SK-N-SH (cell line): ENCODE data around the gene ANKH. TPM values are rescaled to one million over a fixed set of nuclear protein-coding genes. Genes with fewer than 3 reads are reported as not detected.

Experiments
- CTCF ChIA-PET: fragments of 300-600, 350-600 bp; formaldehyde crosslinking; extraction: SDS; loops from one replicate; lab custom pipeline; 2021; lab: Yijun Ruan, JAX
- POLR2A ChIA-PET: fragments of 350-600 bp; sonication (Branson Sonifier 250); formaldehyde crosslinking; extraction: SDS; loops from one replicate; lab custom pipeline; 2020; ENCODE audit warnings: antibody characterized with exemption, inconsistent platforms; lab: Yijun Ruan, JAX
- DNase-seq: peaks from one replicate; pipeline ENCODE4 v3.0.0; 2012
- H2AFZ ChIP-seq: fragments of 200-600 bp; sonication (generic); 2 replicates; pipeline ENCODE4 v1.8.1; 2016; ENCODE audit warnings: antibody characterized with exemption, mild to moderate bottlenecking, low read depth
- H3F3A ChIP-seq: fragments of 200-600 bp; sonication (generic); replicated peaks from 2 replicates; pipeline ENCODE3; 2016; ENCODE audit warnings: antibody characterized with exemption, mild to moderate bottlenecking; ENCODE audit not compliant: insufficient read depth
- H3K27ac ChIP-seq, 2 experiments: fragments of 200-500 bp in 1 of 2; fragments of 200-600 bp in 1 of 2; sonication (Bioruptor generic) in 1 of 2; sonication (generic), shearing (Covaris generic) in 1 of 2; 2 replicates each; pipeline versions ENCODE4 v1.5.1 to v1.6.1; 2014 to 2016; ENCODE audit warnings: low read depth in 2 of 2, inconsistent platforms in 1 of 2, low read length in 1 of 2, mild to moderate bottlenecking in 1 of 2, mixed read lengths in 1 of 2
- H3K27me3 ChIP-seq: fragments of 200-600 bp; sonication (generic), shearing (Covaris generic); 2 replicates; pipeline ENCODE4 v1.6.1; 2016; ENCODE audit warnings: mixed run types; ENCODE audit not compliant: insufficient read depth
- H3K36me3 ChIP-seq, 2 experiments: fragments of 200-500 bp in 1 of 2; fragments of 200-600 bp in 1 of 2; sonication (Bioruptor generic) in 1 of 2; sonication (generic) in 1 of 2; replicated peaks in 1 of 2; 2 replicates each; pipeline versions ENCODE3 to v1.5.1; 2014 to 2016; ENCODE audit warnings: low read length in 1 of 2, mild to moderate bottlenecking in 1 of 2; ENCODE audit not compliant: insufficient read depth in 2 of 2, control insufficient read depth in 1 of 2
- H3K4me1 ChIP-seq, 2 experiments: fragments of 200-500 bp in 1 of 2; fragments of 200-600 bp in 1 of 2; sonication (Bioruptor generic) in 1 of 2; sonication (generic), shearing (Covaris generic) in 1 of 2; 2 replicates each; pipeline versions ENCODE4 v1.5.1 to v1.6.1; 2014 to 2016; ENCODE audit warnings: low read depth in 1 of 2, low read length in 1 of 2, mixed run types in 1 of 2; ENCODE audit not compliant: insufficient read depth in 2 of 2, control insufficient read depth in 1 of 2
- H3K4me2 ChIP-seq: fragments of 200-600 bp; sonication (generic), shearing (Covaris generic); 2 replicates; pipeline ENCODE4 v1.6.1; 2017; ENCODE audit warnings: mixed run types
- H3K4me3 ChIP-seq, 2 experiments: fragments of 200-500 bp in 1 of 2; fragments of 200-600 bp in 1 of 2; sonication (Bioruptor generic) in 1 of 2; sonication (generic), shearing (Covaris generic) in 1 of 2; 2 replicates each; pipeline versions ENCODE4 v1.5.1 to v1.8.1; 2014 to 2016; ENCODE audit warnings: low read depth in 2 of 2, inconsistent platforms in 1 of 2, low read length in 1 of 2, mild to moderate bottlenecking in 1 of 2, mixed read lengths in 1 of 2, moderate library complexity in 1 of 2
- H3K79me2 ChIP-seq: fragments of 200-600 bp; sonication (generic); 2 replicates; pipeline ENCODE4 v1.8.1; 2017; ENCODE audit warnings: mild to moderate bottlenecking; ENCODE audit not compliant: insufficient read depth
- H3K9ac ChIP-seq: fragments of 200-600 bp; sonication (generic); 2 replicates; pipeline ENCODE4 v1.6.1; 2017; ENCODE audit warnings: mixed run types
- H3K9me2 ChIP-seq: fragments of 200-600 bp; sonication (generic); 2 replicates; pipeline ENCODE4 v1.6.1; 2017; ENCODE audit warnings: mixed run types
- H3K9me3 ChIP-seq: fragments of 200-600 bp; sonication (generic); 2 replicates; pipeline ENCODE4 v1.6.1; 2017; ENCODE audit warnings: mixed run types, mild to moderate bottlenecking, moderate library complexity
- H4K20me1 ChIP-seq: fragments of 200-600 bp; sonication (generic); 2 replicates; pipeline ENCODE4 v1.6.1; 2017; ENCODE audit warnings: mild to moderate bottlenecking, mixed run types; ENCODE audit not compliant: insufficient read depth
- FOSL2 ChIP-seq: IDR thresholded peaks from 2 replicates; pipeline ENCODE4 v1.4.0; 2012; ENCODE audit warnings: low read depth, mild to moderate bottlenecking, moderate library complexity, borderline replicate concordance
- GABPA ChIP-seq: IDR thresholded peaks from 2 replicates; pipeline ENCODE4 v1.4.0; 2012; ENCODE audit warnings: low read depth, mild to moderate bottlenecking
- GATA2 ChIP-seq: sonication (generic); formaldehyde crosslinking; IDR thresholded peaks from 2 replicates; pipeline ENCODE4 v1.5.0; 2020; ENCODE audit warnings: mild to moderate bottlenecking, missing genetic modification reagents
- IRF3 ChIP-seq: fragments of 150-350 bp; IDR thresholded peaks from 2 replicates; pipeline ENCODE4 v1.6.1; 2016; ENCODE audit warnings: mild to moderate bottlenecking, low read depth, low read length
- JUND ChIP-seq: IDR thresholded peaks from 2 replicates; pipeline ENCODE4 v1.4.0; 2012
- MAX ChIP-seq: IDR thresholded peaks from 2 replicates; pipeline ENCODE4 v1.4.0; 2012; ENCODE audit warnings: low read depth
- MEF2A ChIP-seq: IDR thresholded peaks from 2 replicates; pipeline ENCODE4 v1.4.0; 2012; ENCODE audit warnings: low read depth, borderline replicate concordance
- MXI1 ChIP-seq: IDR thresholded peaks from 2 replicates; pipeline ENCODE4 v1.6.1; 2012; ENCODE audit warnings: mild to moderate bottlenecking, low read depth, low read length, improper control_type of control experiment
- PBX3 ChIP-seq: IDR thresholded peaks from 2 replicates; pipeline ENCODE4; 2012
- REST ChIP-seq: IDR thresholded peaks from 2 replicates; pipeline ENCODE4 v1.6.1; 2012; ENCODE audit warnings: mild to moderate bottlenecking, low read depth, low read length, moderate library complexity
- RFX5 ChIP-seq: IDR thresholded peaks from 2 replicates; pipeline ENCODE4 v1.6.1; 2012; ENCODE audit warnings: mild to moderate bottlenecking, improper control_type of control experiment, low read length
- SIN3A ChIP-seq: IDR thresholded peaks from 2 replicates; pipeline ENCODE4 v1.6.1; 2012; ENCODE audit warnings: low read depth, mild to moderate bottlenecking, low read length, moderate library complexity, borderline replicate concordance
- TAF1 ChIP-seq: IDR thresholded peaks from 2 replicates; pipeline ENCODE4 v1.6.1; 2012; ENCODE audit warnings: low read depth, mild to moderate bottlenecking, low read length, moderate library complexity, borderline replicate concordance
- TEAD4 ChIP-seq: IDR thresholded peaks from 2 replicates; pipeline ENCODE4 v1.4.0; 2012; ENCODE audit warnings: mild to moderate bottlenecking, borderline replicate concordance; ENCODE audit not compliant: insufficient read depth
- USF1 ChIP-seq: IDR thresholded peaks from 2 replicates; pipeline ENCODE4 v1.4.0; 2012; ENCODE audit warnings: low read depth, borderline replicate concordance
- YY1 ChIP-seq: IDR thresholded peaks from 2 replicates; pipeline ENCODE4 v1.4.0; 2012; ENCODE audit warnings: low read depth, mild to moderate bottlenecking
- WGBS: methylation state at CpG from one replicate; pipeline ENCODE4 v1.1.6; 2017; ENCODE audit warnings: low lambda C conversion rate; 5-methylcytosine and 5-hydroxymethylcytosine counted together
- polyA plus RNA-seq, 3 experiments: library from polyadenylated mRNA; depleted of rRNA; stranded (reverse); fragments of >200 nt; gene quantifications; 2 replicates each; pipeline ENCODE4 v1.2.3, GENCODE V29; 2012

Gene ANKH
- polyA plus RNA-seq, 1 of the 3 experiments (the other 2 are of a cell fraction), result 22.0 TPM

GRCh38 chr5:14659821-14660607 lies 211.6 kb downstream of the ANKH start:
- Histone ChIP-seq H4K20me1 (no peaks in the 10 kb centered on the region), H3K36me3 (no peaks in the 10 kb centered on the region), H3K4me3 (no peak overlapping the region), H2AFZ (no peak overlapping the region), H3K4me2 (no peak overlapping the region), H3F3A (peaks cover 16% of the 10 kb centered on the region), H3K4me1 (peaks cover 7 to 10% of the 10 kb centered on the region in 2 experiments; a peak in 3 of 4 replicates), H3K9me3 (no peaks in the 10 kb centered on the region), H3K9ac (no peak overlapping the region), H3K27ac (no peak overlapping the region), H3K27me3 (no peaks in the 10 kb centered on the region), H3K9me2 (no peaks in the 10 kb centered on the region), H3K79me2 (peaks cover 15% of the 10 kb centered on the region)
- TF ChIP-seq IRF3 (no peak), FOSL2 (no peak), SIN3A (no peak), RFX5 (no peak), USF1 (no peak), TEAD4 (no peak), MXI1 (no peak), PBX3 (no peak), YY1 (no peak), MAX (no peak), TAF1 (no peak), JUND (no peak), GATA2 (CRISPR knock-in tag) (no peak), REST (no peak), GABPA (no peak), MEF2A (no peak)
- POLR2A ChIA-PET, result no interaction called here
- WGBS, result 91% methylated on average over 3 of the region's 3 CpGs
- CTCF ChIA-PET, result interaction anchor here (1.2 to 1.9 kb wide), 2 partner anchors 12 to 295 kb away, joined by 4 to 7 read pairs; no protein-coding TSS in a partner anchor
- DNase-seq, result no peak
